Measurements from ENCODE around the gene RUNX3. TPM values are rescaled to one million over a fixed set of nuclear protein-coding genes. Genes with fewer than 3 reads are reported as not detected.

RUNX3 gene
- total RNA-seq, 1 donor from 2014 or later, result not detected

DNA sequence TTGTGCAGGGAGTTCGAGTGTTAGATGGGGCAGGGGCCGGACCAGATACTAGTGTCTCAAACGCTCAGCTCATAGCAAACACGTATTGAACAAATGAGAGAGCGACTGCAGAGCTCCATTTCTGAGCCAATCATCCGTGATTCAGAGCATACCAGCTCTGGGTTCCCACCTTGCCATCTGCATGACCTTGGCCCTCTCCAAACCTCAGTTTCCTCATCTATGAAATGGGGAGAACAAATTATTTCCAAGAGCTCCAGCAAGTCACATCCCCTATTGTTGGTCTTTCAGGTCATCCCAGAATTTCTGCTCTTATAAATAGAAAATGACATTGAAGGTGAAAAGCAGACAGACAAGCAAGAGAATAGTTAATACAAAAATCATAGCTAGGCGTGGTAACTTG, 10.2 kb upstream of the RUNX3 start:
- Mint-ChIP-seq H3K4me1 (ENCODE audit: unreplicated experiment) (no peaks in the 10 kb centered on the region), H3K4me3 (ENCODE audit: unreplicated experiment) (no peak overlapping the region), H3K36me3 (ENCODE audit: unreplicated experiment) (no peaks in the 10 kb centered on the region), H3K9me3 (ENCODE audit: unreplicated experiment) (no peaks in the 10 kb centered on the region), H3K27ac (ENCODE audit: unreplicated experiment) (no peak overlapping the region), H3K27me3 (ENCODE audit: unreplicated experiment) (peaks cover 11% of the 10 kb centered on the region)
- TF ChIP-seq, protein P1, sequence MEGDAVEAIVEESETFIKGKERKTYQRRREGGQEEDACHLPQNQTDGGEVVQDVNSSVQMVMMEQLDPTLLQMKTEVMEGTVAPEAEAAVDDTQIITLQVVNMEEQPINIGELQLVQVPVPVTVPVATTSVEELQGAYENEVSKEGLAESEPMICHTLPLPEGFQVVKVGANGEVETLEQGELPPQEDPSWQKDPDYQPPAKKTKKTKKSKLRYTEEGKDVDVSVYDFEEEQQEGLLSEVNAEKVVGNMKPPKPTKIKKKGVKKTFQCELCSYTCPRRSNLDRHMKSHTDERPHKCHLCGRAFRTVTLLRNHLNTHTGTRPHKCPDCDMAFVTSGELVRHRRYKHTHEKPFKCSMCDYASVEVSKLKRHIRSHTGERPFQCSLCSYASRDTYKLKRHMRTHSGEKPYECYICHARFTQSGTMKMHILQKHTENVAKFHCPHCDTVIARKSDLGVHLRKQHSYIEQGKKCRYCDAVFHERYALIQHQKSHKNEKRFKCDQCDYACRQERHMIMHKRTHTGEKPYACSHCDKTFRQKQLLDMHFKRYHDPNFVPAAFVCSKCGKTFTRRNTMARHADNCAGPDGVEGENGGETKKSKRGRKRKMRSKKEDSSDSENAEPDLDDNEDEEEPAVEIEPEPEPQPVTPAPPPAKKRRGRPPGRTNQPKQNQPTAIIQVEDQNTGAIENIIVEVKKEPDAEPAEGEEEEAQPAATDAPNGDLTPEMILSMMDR (IDR thresholded peaks at IDR 0.05), result no peak
- DNase-seq (ENCODE audit: extremely low spot score, unreplicated experiment), result no peak

DNA sequence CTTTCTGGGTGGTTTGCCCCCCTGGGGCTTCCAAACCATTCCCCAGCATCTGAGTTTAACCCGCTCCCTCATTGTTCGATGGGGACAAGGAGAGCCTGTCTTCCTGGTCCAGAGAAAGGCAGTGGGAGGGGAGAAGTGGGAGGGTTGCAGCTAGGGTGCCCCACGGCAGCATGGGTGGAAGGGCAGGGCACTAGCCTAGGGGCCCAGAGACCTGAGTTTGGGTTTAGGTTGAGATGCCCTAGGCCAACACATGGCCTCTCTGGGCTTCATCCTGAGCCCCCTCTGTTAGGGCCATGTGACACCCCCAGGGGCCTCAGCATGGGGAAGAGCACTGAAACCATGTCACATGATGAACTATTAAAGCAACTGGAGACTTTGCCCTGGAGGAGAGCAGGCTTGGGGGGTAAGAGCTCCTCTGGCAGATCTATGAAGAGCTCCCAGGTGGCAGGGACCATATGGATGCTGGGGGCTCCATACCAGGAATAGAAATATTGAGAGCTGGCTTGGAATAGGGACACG, 9.7 kb upstream of the RUNX3 start:
- Mint-ChIP-seq H3K9me3 (ENCODE audit: unreplicated experiment) (no peaks in the 10 kb centered on the region), H3K4me3 (ENCODE audit: unreplicated experiment) (no peak overlapping the region), H3K36me3 (ENCODE audit: unreplicated experiment) (no peaks in the 10 kb centered on the region), H3K27ac (ENCODE audit: unreplicated experiment) (no peak overlapping the region), H3K27me3 (ENCODE audit: unreplicated experiment) (peaks cover 11% of the 10 kb centered on the region), H3K4me1 (ENCODE audit: unreplicated experiment) (no peaks in the 10 kb centered on the region)
- no peak for DNase-seq (ENCODE audit: extremely low spot score, unreplicated experiment)
- TF ChIP-seq, protein P1 (IDR thresholded peaks at IDR 0.05), result no peak

DNA sequence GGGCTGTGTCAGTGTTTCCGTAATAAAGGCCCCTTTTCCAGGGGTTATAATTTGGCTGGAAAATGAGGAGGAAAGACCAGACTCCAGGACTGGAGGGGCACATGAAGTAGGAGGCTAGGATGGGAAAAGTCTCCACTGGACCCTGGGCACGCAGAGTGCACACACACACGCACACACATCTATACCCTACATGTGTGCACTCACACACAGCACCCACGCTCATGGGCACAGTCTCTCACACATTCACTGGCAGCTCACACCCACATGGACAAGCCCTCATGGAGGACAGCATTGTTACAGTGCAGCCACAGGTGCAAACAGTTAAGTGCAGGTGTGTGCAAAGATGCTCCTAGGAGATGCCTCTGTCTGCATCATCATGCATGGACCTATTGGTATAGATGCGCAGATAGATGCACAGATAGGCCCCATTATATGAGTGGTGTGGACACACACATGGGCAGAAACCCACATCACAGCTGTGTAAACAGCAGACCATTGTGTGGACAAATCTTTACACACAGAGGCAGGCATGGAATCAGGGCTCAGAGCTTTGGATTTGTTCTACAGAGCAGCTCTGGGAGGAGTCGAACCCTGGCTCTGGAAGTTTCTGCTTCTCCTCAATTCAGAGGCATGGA, 9.1 kb upstream of the RUNX3 start:
- peaks cover 12% of the 10 kb centered on the region for H3K27me3 Mint-ChIP-seq (ENCODE audit: unreplicated experiment)
- DNase-seq (ENCODE audit: extremely low spot score, unreplicated experiment), result no peak
- TF ChIP-seq, protein P1 (IDR thresholded peaks at IDR 0.05), result no peak
- no peak overlapping the region for H3K4me3 Mint-ChIP-seq (ENCODE audit: unreplicated experiment)
- H3K27ac Mint-ChIP-seq (ENCODE audit: unreplicated experiment), result no peak overlapping the region
- no peaks in the 10 kb centered on the region for H3K9me3 Mint-ChIP-seq (ENCODE audit: unreplicated experiment)
- H3K4me1 Mint-ChIP-seq (ENCODE audit: unreplicated experiment), result peaks cover 2% of the 10 kb centered on the region
- no peaks in the 10 kb centered on the region for H3K36me3 Mint-ChIP-seq (ENCODE audit: unreplicated experiment)

DNA sequence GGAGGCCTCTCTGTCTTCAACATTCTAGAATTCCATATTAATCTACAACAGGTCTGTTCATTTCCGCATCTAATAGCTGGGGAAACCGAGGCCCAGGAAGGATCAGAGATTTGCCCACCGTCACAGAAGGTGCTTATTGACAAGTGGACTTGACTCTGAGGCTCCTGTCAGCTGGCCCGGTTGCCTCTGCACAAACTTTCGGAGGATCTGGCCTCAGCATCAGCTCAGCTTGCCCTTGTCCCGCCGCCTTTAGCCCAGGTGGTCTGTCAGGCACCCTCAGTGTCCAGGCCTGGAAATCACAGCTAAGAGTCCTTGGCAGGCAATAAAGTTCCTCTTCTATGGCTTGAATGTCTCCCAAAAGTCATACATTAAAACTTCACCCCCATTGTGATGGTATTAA, 8.2 kb upstream of the RUNX3 start:
- Mint-ChIP-seq H3K27ac (ENCODE audit: unreplicated experiment) (no peak overlapping the region), H3K36me3 (ENCODE audit: unreplicated experiment) (no peaks in the 10 kb centered on the region), H3K9me3 (ENCODE audit: unreplicated experiment) (no peaks in the 10 kb centered on the region), H3K4me1 (ENCODE audit: unreplicated experiment) (peaks cover 3% of the 10 kb centered on the region), H3K4me3 (ENCODE audit: unreplicated experiment) (no peak overlapping the region), H3K27me3 (ENCODE audit: unreplicated experiment) (peaks cover 20% of the 10 kb centered on the region)
- TF ChIP-seq, protein P1 (IDR thresholded peaks at IDR 0.05), result no peak
- DNase-seq (ENCODE audit: extremely low spot score, unreplicated experiment), result no peak

DNA sequence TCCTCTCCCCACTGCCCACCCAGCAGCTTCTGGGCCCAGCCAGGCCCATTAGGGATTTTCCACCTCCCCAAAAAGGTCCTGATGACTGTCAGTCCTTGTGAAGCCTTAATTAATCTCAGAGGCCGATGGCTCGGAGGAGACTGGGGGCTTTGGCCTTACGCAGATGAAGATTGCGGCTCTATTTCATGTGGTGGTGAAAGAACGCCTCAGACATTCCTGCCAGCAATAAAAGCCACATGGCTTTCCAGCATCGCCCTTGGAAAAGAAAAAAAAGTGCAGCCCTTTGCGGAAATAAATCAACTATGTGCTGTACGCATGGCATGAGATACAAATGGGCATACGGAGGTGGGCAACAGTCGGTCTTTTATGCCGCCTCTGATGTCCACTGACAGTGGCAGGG, 6.6 kb upstream of the RUNX3 start:
- no peak for DNase-seq (ENCODE audit: extremely low spot score, unreplicated experiment)

More for the DNA sequence above, 6.6 kb upstream of the RUNX3 start:
- Mint-ChIP-seq H3K9me3 (ENCODE audit: unreplicated experiment) (no peaks in the 10 kb centered on the region), H3K4me3 (ENCODE audit: unreplicated experiment) (no peak overlapping the region), H3K27ac (ENCODE audit: unreplicated experiment) (no peak overlapping the region), H3K36me3 (ENCODE audit: unreplicated experiment) (no peaks in the 10 kb centered on the region), H3K4me1 (ENCODE audit: unreplicated experiment) (peaks cover 7% of the 10 kb centered on the region), H3K27me3 (ENCODE audit: unreplicated experiment) (peaks cover 25% of the 10 kb centered on the region)
- TF ChIP-seq, protein P1 (IDR thresholded peaks at IDR 0.05), result no peak

Measured in osteocyte (in vitro differentiated cells).